T-helper 9 cell (primary cell): Measurements from ENCODE around the gene NFATC2IP.
"Not testable (repeated sequence)": the region's sequence is repeated elsewhere in the genome, so short reads cannot be mapped to it uniquely, and the experiment has no call there.

Experiments used
- DNase-seq: peaks from one replicate; pipeline ENCODE4 v3.0.0-alpha.2; 2020

NFATC2IP gene

DNA sequence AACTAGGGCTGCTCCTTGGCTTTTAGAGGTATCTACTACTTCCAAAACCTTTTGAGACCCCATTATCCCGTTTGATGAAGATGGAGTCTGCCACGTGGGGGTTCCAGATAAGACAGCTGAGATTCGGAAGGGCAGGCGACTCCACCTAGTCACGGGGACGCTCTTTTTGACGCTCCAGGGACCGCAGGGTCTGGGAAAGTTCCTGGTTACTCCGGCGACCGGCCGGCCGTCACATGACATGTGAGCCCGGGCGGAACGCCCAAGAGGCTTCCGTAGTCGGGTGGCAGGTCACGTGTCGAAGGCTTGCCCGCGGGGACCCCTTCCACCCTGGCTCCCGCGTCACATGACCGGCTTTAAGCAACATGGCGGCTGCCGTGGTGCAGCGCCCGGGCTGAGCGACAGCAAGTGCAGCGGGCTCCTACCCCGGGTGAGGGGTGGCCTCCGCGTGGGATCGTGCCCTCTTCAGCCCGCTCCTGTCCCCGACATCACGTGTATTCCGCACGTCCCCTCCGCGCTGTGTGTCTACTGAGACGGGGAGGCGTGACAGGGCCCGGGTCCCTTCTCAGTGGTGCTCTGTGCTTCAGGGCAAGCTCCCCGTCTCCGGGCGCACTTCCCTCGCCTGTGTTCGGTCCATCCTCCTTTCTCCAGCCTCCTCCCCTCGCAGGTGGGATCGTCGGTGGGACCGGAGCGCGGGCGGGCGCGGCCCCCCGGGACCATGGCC, 23.9 kb downstream of the NFATC2IP start, which contains the start of gene SPNS1:
Gene SPNS1, plus strand, starts transcription at position 342 of the 721 bp plus-strand sequence. Its CDS starts 374 bp downstream, at position 716.
- DNase-seq: peak; percentile 83

- DNase-seq: no peak
These were observed 24.4 kb downstream of the NFATC2IP start for GRCh38 chr16:28975158-28975599.

DNA sequence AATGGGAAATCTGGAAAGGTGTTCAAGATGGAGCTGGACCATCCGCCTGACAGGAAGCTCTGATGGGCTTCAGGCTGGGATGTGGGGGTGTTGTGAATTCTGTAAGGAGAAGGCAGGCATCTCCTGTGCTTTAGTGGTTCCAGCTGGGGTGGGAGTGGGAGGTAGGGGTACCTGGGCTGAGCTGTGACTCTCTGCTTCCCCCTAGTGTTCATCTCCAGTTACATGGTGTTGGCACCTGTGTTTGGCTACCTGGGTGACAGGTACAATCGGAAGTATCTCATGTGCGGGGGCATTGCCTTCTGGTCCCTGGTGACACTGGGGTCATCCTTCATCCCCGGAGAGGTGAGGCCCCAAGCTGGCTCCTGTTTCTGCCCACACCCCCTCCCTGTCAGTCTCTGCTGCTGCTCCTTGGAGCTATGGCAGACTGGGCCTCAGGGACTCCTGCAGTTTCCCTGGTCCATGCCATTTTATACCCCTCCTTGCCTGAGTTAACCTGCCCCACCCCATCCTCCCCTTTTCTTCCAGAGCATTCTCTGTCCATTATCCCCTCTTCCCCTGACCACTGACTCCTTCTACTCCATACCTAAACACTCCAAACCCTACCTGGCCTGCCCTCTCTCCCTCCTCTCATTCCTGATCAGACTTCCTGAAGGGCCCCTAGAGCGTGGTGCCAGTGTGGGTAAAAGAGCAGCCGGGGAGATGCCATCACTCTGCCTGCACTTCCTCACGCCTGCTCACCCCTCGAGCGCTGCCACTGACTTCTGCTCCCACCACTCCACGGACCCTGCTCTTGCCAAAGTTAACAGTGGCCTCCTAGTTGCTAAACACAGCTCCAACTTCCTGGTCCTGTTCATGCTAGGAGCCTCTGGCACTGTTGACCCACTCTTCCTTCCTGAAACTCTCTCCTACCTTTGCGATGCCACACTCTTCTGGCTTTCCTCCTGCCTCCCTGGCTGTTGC, 27.2 kb downstream of the NFATC2IP start:
- DNase-seq: no peak

DNA sequence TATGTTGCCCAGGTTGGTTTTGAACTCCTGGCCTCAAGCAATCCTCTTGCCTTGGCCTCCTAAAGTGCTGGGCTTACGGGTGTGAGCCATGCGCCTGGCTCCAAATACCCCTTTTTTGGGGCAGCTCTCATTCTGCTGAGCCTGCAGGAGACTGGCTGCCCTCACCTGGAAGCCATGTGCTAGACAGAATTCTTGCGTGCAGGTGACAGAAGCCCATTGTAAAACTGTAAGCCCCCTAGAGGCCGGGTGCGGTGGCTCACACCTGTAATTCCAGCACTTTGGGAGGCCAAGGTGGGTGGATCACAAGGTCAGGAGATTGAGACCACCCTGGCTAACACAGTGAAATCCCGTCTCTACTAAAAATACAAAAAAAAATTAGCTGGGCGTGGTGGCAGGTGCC, 29.6 kb downstream of the NFATC2IP start:
- DNase-seq: not testable (repeated sequence)

- DNase-seq: no peak
These were observed 30.2 kb downstream of the NFATC2IP start for GRCh38 chr16:28980929-28981328.

DNA sequence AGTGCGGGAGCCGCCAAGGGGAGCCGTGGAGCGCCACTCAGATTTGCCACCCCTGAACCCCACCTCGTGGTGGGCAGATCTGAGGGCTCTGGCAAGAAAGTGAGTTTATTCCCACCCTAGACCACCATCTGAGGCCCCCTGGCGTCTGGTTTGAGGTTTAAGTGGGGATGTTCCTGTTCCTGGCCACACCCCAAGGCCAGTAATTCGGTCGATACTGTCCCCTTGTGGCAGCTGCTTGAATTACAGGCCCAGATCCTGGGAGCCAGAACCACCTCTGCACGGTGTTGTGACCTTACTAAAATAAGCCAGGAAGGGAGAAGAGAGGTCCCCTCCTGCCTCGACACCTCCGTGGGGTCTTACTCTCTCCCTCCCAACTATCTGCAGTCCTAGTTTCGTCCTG, 30.8 kb downstream of the NFATC2IP start:
- DNase-seq: no peak

- DNase-seq: no peak
These were observed 31.7 kb downstream of the NFATC2IP start for GRCh38 chr16:28982418-28982817.

DNA sequence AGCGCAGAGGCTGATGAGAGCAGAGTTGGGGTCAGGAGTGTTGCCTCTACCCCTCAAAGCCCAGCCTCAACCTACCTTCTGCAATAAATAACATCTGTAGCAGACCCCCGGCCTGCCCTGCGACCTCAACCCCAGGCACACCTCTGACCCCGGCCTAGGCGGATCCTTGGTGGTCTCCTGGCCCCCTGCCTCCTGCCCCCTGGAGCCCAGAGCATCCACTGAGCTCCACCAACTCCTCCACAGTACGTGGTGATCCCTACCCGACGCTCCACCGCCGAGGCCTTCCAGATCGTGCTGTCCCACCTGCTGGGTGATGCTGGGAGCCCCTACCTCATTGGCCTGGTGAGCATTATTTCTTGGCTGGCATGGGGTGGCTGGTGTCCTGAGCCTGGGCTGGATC, 32.2 kb downstream of the NFATC2IP start:
- DNase-seq: no peak

DNA sequence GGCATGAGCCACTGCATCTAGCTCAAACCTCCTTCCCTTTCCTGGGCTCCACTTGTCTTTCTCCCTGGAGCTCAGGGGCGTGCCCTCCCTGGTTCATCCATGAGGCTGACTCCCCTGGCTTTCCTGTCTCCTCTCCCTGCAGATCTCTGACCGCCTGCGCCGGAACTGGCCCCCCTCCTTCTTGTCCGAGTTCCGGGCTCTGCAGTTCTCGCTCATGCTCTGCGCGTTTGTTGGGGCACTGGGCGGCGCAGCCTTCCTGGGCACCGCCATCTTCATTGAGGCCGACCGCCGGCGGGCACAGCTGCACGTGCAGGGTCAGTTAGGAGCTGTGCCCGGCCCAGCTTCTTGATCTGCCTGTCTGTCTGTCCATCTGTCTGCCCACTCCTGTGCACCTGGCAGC, 32.9 kb downstream of the NFATC2IP start:
- no peak for DNase-seq

DNA sequence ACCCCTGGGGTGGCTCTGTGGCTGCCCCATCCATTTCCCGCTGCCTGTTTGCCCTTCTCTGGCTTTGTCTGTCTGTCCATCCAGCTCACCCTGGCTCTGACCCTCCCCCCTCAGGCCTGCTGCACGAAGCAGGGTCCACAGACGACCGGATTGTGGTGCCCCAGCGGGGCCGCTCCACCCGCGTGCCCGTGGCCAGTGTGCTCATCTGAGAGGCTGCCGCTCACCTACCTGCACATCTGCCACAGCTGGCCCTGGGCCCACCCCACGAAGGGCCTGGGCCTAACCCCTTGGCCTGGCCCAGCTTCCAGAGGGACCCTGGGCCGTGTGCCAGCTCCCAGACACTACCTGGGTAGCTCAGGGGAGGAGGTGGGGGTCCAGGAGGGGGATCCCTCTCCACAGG, 33.4 kb downstream of the NFATC2IP start:
- no peak for DNase-seq

DNA sequence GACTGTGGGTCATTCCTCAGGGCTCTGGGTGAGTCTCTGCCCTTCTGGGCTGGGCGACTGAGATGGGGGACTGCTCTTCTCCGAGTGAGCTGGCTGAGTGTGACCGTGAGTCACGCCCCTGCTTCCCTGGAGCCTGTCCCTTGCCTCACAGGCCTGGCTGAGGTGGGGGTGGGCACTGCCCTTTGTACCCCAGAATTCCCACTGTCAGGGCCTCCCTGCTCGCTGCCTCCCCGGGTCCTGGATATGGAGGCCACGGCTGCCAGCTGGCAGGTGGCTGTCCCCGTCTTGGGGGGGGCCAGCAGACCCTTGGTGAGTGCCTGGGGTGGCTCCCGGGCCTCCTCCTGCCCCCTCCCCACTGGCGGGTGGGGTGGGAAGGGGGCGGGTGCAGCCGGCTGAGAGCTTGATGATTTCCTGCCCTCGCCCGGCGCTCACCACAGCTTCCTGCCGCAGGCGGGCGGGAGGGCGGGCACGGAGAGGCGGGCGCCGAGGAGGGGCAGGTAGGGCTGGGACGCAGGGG, 33.9 kb downstream of the NFATC2IP start, which contains the start of gene LAT:
Gene LAT, plus strand, starts transcription at position 434 of the 517 bp plus-strand sequence. CDS start 366 bp downstream, outside the sequence.
- DNase-seq: peak; percentile 73

DNA sequence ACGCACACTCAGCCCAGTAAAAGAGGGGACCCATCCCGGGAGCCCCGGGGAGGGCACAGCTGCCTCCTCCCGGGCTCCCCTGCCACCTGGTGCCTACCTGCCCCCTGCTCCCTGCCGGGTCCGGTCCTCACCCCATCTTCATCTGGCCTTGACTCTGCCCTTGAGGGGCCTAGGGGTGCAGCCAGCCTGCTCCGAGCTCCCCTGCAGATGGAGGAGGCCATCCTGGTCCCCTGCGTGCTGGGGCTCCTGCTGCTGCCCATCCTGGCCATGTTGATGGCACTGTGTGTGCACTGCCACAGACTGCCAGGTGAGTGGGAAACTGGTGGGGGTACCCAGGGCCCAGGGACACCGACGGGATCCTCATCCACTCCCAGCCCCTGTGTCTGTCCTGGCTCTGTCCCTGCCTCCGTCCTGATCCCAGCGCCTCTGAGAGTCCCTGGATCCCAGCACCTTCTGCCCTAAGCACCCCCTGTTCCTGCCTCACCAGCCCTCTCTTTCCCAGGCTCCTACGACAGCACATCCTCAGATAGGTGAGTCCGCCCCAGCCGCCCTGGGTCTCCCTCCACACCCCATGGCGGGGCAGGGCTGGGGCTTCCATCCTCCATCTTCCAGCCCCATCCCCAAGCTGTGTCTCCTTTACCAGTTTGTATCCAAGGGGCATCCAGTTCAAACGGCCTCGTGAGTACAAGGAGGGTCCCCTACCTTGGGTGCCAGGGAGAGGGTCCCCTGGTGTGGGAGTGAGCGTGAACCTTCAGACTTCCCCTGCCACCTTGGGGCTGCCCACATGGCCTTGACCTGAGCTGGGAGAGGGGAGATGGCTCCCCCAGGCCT, 34.7 kb downstream of the NFATC2IP start:
- DNase-seq: no peak

- no peak for DNase-seq
These were observed 35.3 kb downstream of the NFATC2IP start for GRCh38 chr16:28986046-28986445.

- DNase-seq: no peak
These were observed 35.8 kb downstream of the NFATC2IP start for GRCh38 chr16:28986492-28986891.

DNA sequence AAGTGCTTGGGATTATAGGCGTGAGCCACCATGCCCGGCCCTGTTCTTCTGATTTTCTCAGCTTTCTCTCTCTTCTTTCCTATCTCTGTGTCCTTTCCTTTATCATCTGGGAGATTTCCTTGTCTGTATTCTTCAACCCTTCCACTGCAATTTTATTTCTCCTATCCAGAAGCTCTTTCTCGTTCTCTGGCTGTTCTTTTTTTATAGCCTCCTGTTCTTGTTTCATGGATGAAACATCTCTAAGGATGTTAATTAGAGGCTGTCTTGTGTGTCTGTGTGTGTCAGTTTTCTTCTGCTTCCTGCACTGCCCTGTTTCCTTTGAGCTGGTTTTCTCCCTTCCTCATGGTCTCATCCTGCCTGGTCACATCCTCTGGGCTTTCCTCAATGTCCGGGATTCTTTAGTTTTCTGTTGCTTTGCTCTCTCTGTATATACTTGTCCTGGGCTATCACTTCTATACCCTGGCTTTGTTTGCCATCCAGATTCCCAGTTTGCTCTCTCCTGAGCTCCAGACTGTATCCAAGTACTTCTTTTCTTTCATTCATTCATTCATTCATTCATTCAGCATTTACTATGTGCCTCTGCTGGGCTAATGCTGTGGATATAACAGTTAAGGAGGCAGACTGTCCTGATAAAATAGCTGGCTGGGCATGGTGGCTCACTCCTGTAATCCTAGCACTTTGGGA, 36.6 kb downstream of the NFATC2IP start:
- no peak for DNase-seq

DNA sequence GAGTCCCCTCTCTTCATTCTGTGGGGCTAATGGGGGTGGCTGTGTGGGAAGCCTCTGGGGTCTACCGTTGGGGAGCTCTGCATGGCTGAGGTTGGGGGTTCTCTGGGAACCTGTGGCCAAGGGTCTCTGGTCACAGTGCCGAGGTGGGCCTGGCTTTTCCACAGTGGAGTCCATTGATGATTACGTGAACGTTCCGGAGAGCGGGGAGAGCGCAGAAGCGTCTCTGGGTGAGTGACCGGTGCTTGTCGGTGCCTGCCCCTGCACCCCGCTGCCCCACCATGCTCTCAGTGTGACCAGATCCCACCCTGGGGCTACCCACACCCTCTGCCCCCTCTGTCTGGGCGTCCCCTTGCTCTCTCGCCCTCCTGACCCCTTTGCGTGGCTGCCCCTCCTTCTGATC, 38.6 kb downstream of the NFATC2IP start:
- no peak for DNase-seq

DNA sequence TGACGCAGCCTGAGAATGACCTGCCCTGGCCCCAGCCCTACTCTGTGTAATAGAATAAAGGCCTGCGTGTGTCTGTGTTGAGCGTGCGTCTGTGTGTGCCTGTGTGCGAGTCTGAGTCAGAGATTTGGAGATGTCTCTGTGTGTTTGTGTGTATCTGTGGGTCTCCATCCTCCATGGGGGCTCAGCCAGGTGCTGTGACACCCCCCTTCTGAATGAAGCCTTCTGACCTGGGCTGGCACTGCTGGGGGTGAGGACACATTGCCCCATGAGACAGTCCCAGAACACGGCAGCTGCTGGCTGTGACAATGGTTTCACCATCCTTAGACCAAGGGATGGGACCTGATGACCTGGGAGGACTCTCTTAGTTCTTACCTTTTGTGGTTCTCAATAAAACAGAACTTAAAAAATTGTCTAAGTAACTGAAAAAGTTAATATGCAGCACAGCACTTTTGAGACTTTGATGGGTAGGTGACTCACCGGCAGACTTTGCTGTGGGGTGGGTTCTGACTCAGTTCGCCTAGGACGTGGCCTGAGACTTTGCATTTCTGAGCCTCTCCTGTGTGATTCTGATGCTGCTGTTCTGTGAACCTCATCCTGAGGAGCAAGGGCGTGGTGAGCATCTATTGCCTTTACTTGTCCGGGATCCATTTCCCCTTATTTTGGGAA, 39.8 kb downstream of the NFATC2IP start:
- DNase-seq: no peak

DNA sequence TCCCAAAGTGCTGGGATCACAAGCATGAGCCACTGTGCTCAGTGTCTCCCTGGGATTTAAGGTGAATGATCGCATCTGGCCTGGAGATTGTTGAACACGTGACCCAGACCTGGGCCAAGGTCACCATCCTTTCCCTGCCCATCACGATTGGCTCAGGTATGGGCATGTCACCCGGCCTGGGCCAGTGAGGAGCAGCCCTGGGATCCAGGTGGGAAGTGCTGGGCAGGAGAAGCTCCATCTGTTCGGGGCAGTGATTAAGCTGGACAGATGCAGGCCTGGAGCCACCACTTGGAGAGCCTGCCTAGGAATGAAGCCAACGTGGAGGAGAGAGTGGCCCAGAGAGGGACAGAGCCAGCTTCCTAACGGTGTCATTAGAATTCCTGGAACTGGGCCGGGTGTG, 41.0 kb downstream of the NFATC2IP start:
- no peak for DNase-seq

- DNase-seq: no peak
These were observed 41.8 kb downstream of the NFATC2IP start for GRCh38 chr16:28992496-28992895.

- no peak for DNase-seq
These were observed 48.1 kb downstream of the NFATC2IP start for GRCh38 chr16:28998837-28999236.

DNA sequence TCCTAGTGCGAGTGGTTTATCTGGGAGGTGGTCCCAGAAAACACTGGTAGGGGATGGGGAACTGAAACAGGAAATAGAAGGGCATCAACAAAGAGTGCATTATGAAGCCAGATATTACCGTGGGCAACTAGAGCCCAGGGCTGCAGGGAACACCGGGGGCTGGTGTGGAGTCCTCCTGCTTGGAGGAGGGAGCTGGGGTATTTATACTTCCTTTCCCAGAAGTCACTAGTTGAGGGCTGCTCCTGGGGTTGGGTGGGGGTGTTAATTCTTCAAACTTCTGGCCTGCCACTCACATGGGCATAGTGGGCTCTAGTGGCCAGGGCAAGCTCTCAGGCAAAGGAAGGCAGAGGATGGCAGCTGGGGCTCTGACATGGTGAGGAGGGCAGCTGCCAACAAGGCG, 48.8 kb downstream of the NFATC2IP start:
- no peak for DNase-seq
